AG09309 (cell line): ENCODE measurements around the gene ITK.

ENCODE experiments used
- DNase-seq: peaks from one replicate; pipeline ENCODE4 v3.0.0-alpha.2; 2010; ENCODE audit warnings: low read depth
- H3K4me3 ChIP-seq: 2 replicates; pipeline ENCODE4 v1.5.1; 2011; ENCODE audit warnings: mild to moderate bottlenecking, low read depth, low read length, moderate library complexity; ENCODE audit not compliant: control insufficient read depth
- CTCF ChIP-seq: IDR thresholded peaks from 2 replicates; pipeline ENCODE4 v1.5.1; 2011; ENCODE audit warnings: mild to moderate bottlenecking, low read depth, low read length, inconsistent platforms; ENCODE audit not compliant: insufficient read depth, control insufficient read depth; ENCODE audit errors: missing control alignments

Gene ITK

GRCh38 chr5:157286761-157287211 lies 106.1 kb downstream of the ITK start:
- no peak overlapping the region for H3K4me3 ChIP-seq
- TF ChIP-seq CTCF, result no peak
- DNase-seq, result no peak

- TF ChIP-seq CTCF, result no peak
- no peak overlapping the region for H3K4me3 ChIP-seq
- no peak for DNase-seq
These were observed 107.9 kb downstream of the ITK start for GRCh38 chr5:157288405-157289163.

- H3K4me3 ChIP-seq, result no peak overlapping the region
- no peak for DNase-seq
- TF ChIP-seq CTCF, result no peak
These were observed 108.7 kb downstream of the ITK start for GRCh38 chr5:157289164-157289819.

- DNase-seq, result peak; percentile 18
- H3K4me3 ChIP-seq, result no peak overlapping the region
- no peak for TF ChIP-seq CTCF
These were observed 109.7 kb downstream of the ITK start for GRCh38 chr5:157290156-157290980.

- no peak for DNase-seq
- no peak overlapping the region for H3K4me3 ChIP-seq
- no peak for TF ChIP-seq CTCF
These were observed 110.5 kb downstream of the ITK start for GRCh38 chr5:157290981-157291711.

- no peak for TF ChIP-seq CTCF
- DNase-seq, result no peak
- no peak overlapping the region for H3K4me3 ChIP-seq
These were observed 112.0 kb downstream of the ITK start for GRCh38 chr5:157292599-157292998.
